B cell (primary cell): ENCODE data around the gene LMNTD2. TPM values are rescaled to one million over a fixed set of nuclear protein-coding genes. Genes with fewer than 3 reads are reported as not detected.

Experiments used
- ATAC-seq: fragments of 200-7000 bp; cut with Tn5 transposase; one replicate; pipeline ENCODE4 v1.10.0; 2021; ENCODE audit warnings: low read depth, mild to moderate bottlenecking, moderate number of reproducible peaks, moderate library complexity
- CTCF ChIA-PET: fragments of 350-600 bp; sonication (Branson Sonifier 250); formaldehyde crosslinking; loops from one replicate; lab custom pipeline; 2021; ENCODE audit warnings: antibody characterized with exemption, inconsistent platforms; lab: Charles Lee
- POLR2A ChIA-PET: fragments of 350-600 bp; sonication (Branson Sonifier 250); formaldehyde crosslinking; loops from one replicate; lab custom pipeline; 2021; ENCODE audit warnings: antibody characterized with exemption; lab: Charles Lee
- DNase-seq: peaks from one replicate; pipeline ENCODE4 v3.0.0; 2013
- H2AFZ ChIP-seq: 2 replicates; pipeline ENCODE4 v1.6.1; 2012; ENCODE audit warnings: mild to moderate bottlenecking, low read depth, low read length; ENCODE audit not compliant: insufficient read depth, poor library complexity, severe bottlenecking
- H3K27ac ChIP-seq, 2 donors: 1 replicate in 1 of 2; 2 replicates in 1 of 2; pipeline ENCODE4 v1.5.1; 2012 to 2013; ENCODE audit warnings: low read length in 2 of 2, mild to moderate bottlenecking in 2 of 2, moderate library complexity in 1 of 2
- H3K27me3 ChIP-seq, 4 experiments: fragments of 200-600 bp in 1 of 4; sonication (generic) in 1 of 4; replicated peaks in 1 of 4; 1 replicate in 2 of 4; 2 replicates in 2 of 4; pipeline versions ENCODE4 v1.6.1 to v1.7.0; 2013 to 2016; ENCODE audit warnings: low read length in 3 of 4, mild to moderate bottlenecking in 2 of 4, mixed read lengths in 1 of 4, moderate library complexity in 1 of 4; ENCODE audit not compliant: insufficient read depth in 4 of 4, control insufficient read depth in 3 of 4; ENCODE audit errors: control extremely low read depth in 1 of 4
- H3K36me3 ChIP-seq, 2 experiments: replicated peaks in 1 of 2; 1 replicate in 1 of 2; 2 replicates in 1 of 2; pipeline versions ENCODE4 v1.6.1 to v1.7.1; 2013; ENCODE audit warnings: low read length in 1 of 2; ENCODE audit not compliant: insufficient read depth in 2 of 2, control insufficient read depth in 1 of 2; ENCODE audit errors: control extremely low read depth in 1 of 2, extremely low read depth in 1 of 2
- H3K4me1 ChIP-seq, 2 donors: fragments of 200-600 bp in 1 of 2; sonication (generic) in 1 of 2; 1 replicate in 1 of 2; 2 replicates in 1 of 2; pipeline versions ENCODE4 v1.5.1 to v1.6.1; 2013 to 2017; ENCODE audit warnings: low read length in 2 of 2; ENCODE audit not compliant: control insufficient read depth in 2 of 2, insufficient read depth in 2 of 2
- H3K4me2 ChIP-seq: replicated peaks from 2 replicates; pipeline ENCODE3; 2012; ENCODE audit warnings: mild to moderate bottlenecking, low read depth, low read length; ENCODE audit not compliant: poor library complexity, severe bottlenecking
- H3K4me3 ChIP-seq, 5 experiments: fragments of 200-600 bp in 1 of 5; sonication (generic) in 1 of 5; 1 replicate in 3 of 5; 2 replicates in 2 of 5; pipeline versions ENCODE4 v1.5.1 to v1.7.0; 2011 to 2016; ENCODE audit warnings: low read length in 4 of 5, mild to moderate bottlenecking in 4 of 5, low read depth in 2 of 5, control low read depth in 1 of 5, moderate library complexity in 1 of 5; ENCODE audit not compliant: insufficient read depth in 1 of 5; ENCODE audit errors: control extremely low read depth in 1 of 5, extremely low read depth in 1 of 5
- H3K79me2 ChIP-seq: fragments of 200-600 bp; sonication (generic); one replicate; pipeline ENCODE4 v1.6.0; 2016; ENCODE audit warnings: low read length; ENCODE audit not compliant: control insufficient read depth, insufficient read depth
- H3K9ac ChIP-seq: fragments of 200-600 bp; sonication (generic); 2 replicates; pipeline ENCODE4 v1.6.1; 2017; ENCODE audit warnings: mild to moderate bottlenecking, low read length, moderate library complexity
- H3K9me3 ChIP-seq, 3 donors: one replicate each; pipeline versions ENCODE4 v1.6.1 to v1.7.1; 2013; ENCODE audit warnings: low read length in 2 of 3; ENCODE audit not compliant: control insufficient read depth in 2 of 3, insufficient read depth in 1 of 3; ENCODE audit errors: control extremely low read depth in 1 of 3
- H4K20me1 ChIP-seq: 2 replicates; pipeline ENCODE4 v1.6.0; 2012; ENCODE audit warnings: mild to moderate bottlenecking, low read length; ENCODE audit not compliant: insufficient read depth, control insufficient read depth, poor library complexity, severe bottlenecking
- H3K27ac Mint-ChIP-seq: one replicate; pipeline ENCODE4 v1.8.0; 2021; ENCODE audit warnings: mixed read lengths
- H3K27me3 Mint-ChIP-seq: one replicate; pipeline ENCODE4 v1.8.0; 2021; ENCODE audit warnings: mixed read lengths
- H3K4me1 Mint-ChIP-seq: one replicate; pipeline ENCODE4 v1.8.0; 2021; ENCODE audit warnings: mixed read lengths
- H3K4me3 Mint-ChIP-seq: one replicate; pipeline ENCODE4 v1.8.0; 2021; ENCODE audit warnings: mixed read lengths
- H3K9me3 Mint-ChIP-seq: one replicate; pipeline ENCODE4 v1.8.0; 2022; ENCODE audit warnings: mixed read lengths; ENCODE audit not compliant: insufficient read depth
- CTCF ChIP-seq: fragments of 200-600 bp; IDR thresholded peaks from one replicate; pipeline ENCODE4 v1.8.0; 2022; ENCODE audit warnings: antibody characterized with exemption, mild to moderate bottlenecking
- EZH2 ChIP-seq: IDR thresholded peaks from 2 replicates; pipeline ENCODE4 v1.6.1; 2012; ENCODE audit warnings: borderline replicate concordance, low read depth, mild to moderate bottlenecking, moderate library complexity, low read length; ENCODE audit not compliant: insufficient read depth, poor library complexity, severe bottlenecking
- WGBS: methylation state at CpG from one replicate; pipeline ENCODE4 v1.1.5; 2013; ENCODE audit warnings: missing lambda C conversion rate; ENCODE audit not compliant: insufficient coverage; 5-methylcytosine and 5-hydroxymethylcytosine counted together
- intact Hi-C: fragments of 100-400 bp; cut with micrococcal nuclease; formaldehyde crosslinking; loops from one replicate; pipeline ENCODE4 v1.10.0; 2022
- polyA plus RNA-seq: library from polyadenylated mRNA; depleted of rRNA; stranded (reverse); fragments of >200 nt; gene quantifications from 2 replicates; pipeline ENCODE4 v1.2.3, GENCODE V29; 2012
- total RNA-seq, 2 donors: library from RNA; stranded (reverse); fragments of 120-200 nt in 1 of 2; gene quantifications; 1 replicate in 1 of 2; 2 replicates in 1 of 2; pipeline versions ENCODE4 v1.2.3 to v1.2.4, GENCODE V29; 2013 to 2022

The LMNTD2 gene
- total and polyA plus RNA-seq, 2 donors (not counting 1 experiment from before 2014, with no cell fraction given): 21.4 to 29.6 TPM

DNA sequence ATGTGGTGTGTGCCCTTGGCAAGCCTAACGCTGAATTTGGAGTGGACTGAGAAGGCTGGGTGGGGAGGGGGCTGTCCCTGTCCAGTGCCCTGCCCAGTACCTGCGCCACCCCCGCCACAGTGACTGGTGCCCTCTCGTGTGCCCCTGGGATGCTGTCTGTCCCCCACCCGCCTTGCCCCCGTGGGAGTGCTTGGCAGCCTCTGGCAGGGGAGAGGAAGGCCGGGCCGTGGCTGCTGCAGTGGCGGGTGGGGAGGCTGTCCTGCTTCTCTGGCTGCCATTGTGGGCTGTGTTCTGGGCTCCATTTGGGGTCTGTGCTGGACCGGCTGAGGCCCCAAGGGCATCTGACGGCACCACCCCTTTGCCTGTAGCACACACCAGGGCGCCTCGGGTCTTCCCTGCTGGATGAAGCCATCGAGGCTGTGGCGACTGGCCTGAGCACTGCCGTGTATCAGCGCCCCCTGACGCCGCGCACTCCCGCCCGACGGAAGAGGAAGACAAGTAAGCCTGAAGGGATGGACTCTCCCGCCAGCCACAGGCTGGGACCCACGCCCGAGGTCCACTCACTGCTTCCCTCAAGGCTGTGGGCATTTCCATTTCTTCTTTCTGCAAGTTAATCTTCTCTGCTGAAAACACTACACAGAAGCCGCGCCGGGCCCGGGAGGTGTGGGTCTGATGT lies 37.6 kb upstream of the LMNTD2 start:
- CTCF ChIA-PET: no interaction called here
- peaks cover 54% of the 10 kb centered on the region for H4K20me1 ChIP-seq
- no peak for DNase-seq
- Mint-ChIP-seq H3K4me1 (no peaks in the 10 kb centered on the region), H3K9me3 (no peaks in the 10 kb centered on the region), H3K27me3 (no peaks in the 10 kb centered on the region), H3K4me3 (no peak overlapping the region), H3K27ac (no peak overlapping the region)
- POLR2A ChIA-PET: no interaction called here
- no peak overlapping the region for H3K27ac ChIP-seq
- 92% methylated on average over 30 of the region's 30 CpGs for WGBS
- TF ChIP-seq EZH2: no peak
- no peak for TF ChIP-seq CTCF
- no peaks in the 10 kb centered on the region for H3K4me1 ChIP-seq
- no peak overlapping the region for H2AFZ ChIP-seq
- H3K36me3 ChIP-seq: peaks cover 0 to 70% of the 10 kb centered on the region in 2 experiments
- no peak overlapping the region for H3K4me3 ChIP-seq
- no peak for ATAC-seq
- H3K79me2 ChIP-seq: peaks cover 39% of the 10 kb centered on the region
- H3K9me3 ChIP-seq: no peaks in the 10 kb centered on the region
- H3K4me2 ChIP-seq: no peak overlapping the region
- no peaks in the 10 kb centered on the region for H3K27me3 ChIP-seq
- H3K9ac ChIP-seq: no peak overlapping the region
- intact Hi-C loops: no loop called here

DNA sequence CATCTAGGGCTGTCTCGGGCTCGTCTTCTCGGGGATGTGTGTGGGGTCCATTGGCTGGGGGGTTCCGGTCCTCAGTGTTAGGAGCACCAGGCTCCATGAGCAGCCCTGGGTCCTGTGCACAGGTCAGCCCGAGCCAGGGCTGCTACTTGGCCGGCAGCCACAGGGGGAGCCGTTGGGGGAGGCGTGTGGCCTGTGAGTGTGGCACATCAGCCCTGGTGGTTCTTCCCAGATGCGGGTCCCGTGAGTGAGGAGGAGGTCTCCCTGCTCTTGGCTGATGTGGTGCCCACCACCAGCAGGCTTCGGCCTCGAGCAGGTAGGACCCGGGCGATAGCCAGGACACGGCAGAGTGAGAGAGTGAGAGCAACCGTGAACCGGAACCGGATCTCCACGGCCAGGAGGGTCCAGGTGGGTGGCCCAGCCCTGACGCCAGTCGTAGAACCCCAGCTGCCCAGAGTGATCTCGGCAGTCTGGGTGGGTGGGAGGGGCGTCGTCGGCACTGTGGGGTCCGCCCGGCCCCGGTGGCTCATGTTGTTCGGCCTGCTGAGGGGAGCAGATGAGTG lies 36.7 kb upstream of the LMNTD2 start:
- no peaks in the 10 kb centered on the region for H3K4me1 Mint-ChIP-seq
- H2AFZ ChIP-seq: no peak overlapping the region
- H3K27me3 ChIP-seq: no peaks in the 10 kb centered on the region
- POLR2A ChIA-PET: no interaction called here
- WGBS: 94% methylated on average over 25 of the region's 29 CpGs
- no peak for TF ChIP-seq CTCF
- TF ChIP-seq EZH2: no peak
- peaks cover 53% of the 10 kb centered on the region for H4K20me1 ChIP-seq
- H3K9me3 Mint-ChIP-seq: no peaks in the 10 kb centered on the region
- H3K4me3 Mint-ChIP-seq: no peak overlapping the region
- H3K4me2 ChIP-seq: no peak overlapping the region
- no peak for ATAC-seq
- H3K4me3 ChIP-seq: no peak overlapping the region
- no peak overlapping the region for H3K27ac ChIP-seq
- H3K4me1 ChIP-seq: no peaks in the 10 kb centered on the region
- H3K27me3 Mint-ChIP-seq: no peaks in the 10 kb centered on the region
- CTCF ChIA-PET: no interaction called here
- H3K27ac Mint-ChIP-seq: no peak overlapping the region
- no peak for DNase-seq
- H3K9ac ChIP-seq: no peak overlapping the region
- peaks cover 0 to 72% of the 10 kb centered on the region in 2 experiments for H3K36me3 ChIP-seq
- intact Hi-C loops: no loop called here
- peaks cover 39% of the 10 kb centered on the region for H3K79me2 ChIP-seq
- no peaks in the 10 kb centered on the region for H3K9me3 ChIP-seq
